Amygdala (tissue), 56 donors: Measurements from ENCODE around the gene APOL6.
"Not testable (repeated sequence)": the region's sequence is repeated elsewhere in the genome, so short reads cannot be mapped to it uniquely, and the experiment has no call there.

ENCODE experiments used
- DNase-seq, 56 donors: peaks; one replicate each; lab custom pipeline; 2025; lab: John Stamatoyannopoulos, UW

Gene APOL6

GRCh38 chr22:35616043-35616442, 32.2 kb upstream of the APOL6 start:
- DNase-seq: no peak

GRCh38 chr22:35617137-35617755, 31.0 kb upstream of the APOL6 start, which contains the start of gene MB:
TSS of gene MB (minus strand) at chr22:35617329. CDS start at chr22:35617257, 72 bp downstream.
- no peak for DNase-seq

GRCh38 chr22:35618427-35619223, 29.6 kb upstream of the APOL6 start:
- no peak for DNase-seq

- no peak for DNase-seq
Measured at GRCh38 chr22:35619336-35620094, 28.7 kb upstream of the APOL6 start.

GRCh38 chr22:35620624-35621251, 27.5 kb upstream of the APOL6 start:
- peak in 6 of 56 donors; percentile 3 to 43 (median 14) for DNase-seq

- DNase-seq: no peak
Measured at GRCh38 chr22:35621451-35621850, 26.8 kb upstream of the APOL6 start.

- peak in 15 of 56 donors; percentile 4 to 42 (median 23) for DNase-seq
Measured at GRCh38 chr22:35622191-35622913, 25.9 kb upstream of the APOL6 start.

GRCh38 chr22:35623885-35624284, 24.4 kb upstream of the APOL6 start:
- DNase-seq: not testable (repeated sequence)

- DNase-seq: no peak
Measured at GRCh38 chr22:35624547-35624946, 23.7 kb upstream of the APOL6 start.

GRCh38 chr22:35625763-35626432, 22.3 kb upstream of the APOL6 start:
- no peak for DNase-seq

- peak in 29 of 56 donors; percentile 6 to 68 (median 36) for DNase-seq
Measured at GRCh38 chr22:35627267-35628041, 20.8 kb upstream of the APOL6 start.

GRCh38 chr22:35628732-35629131, 19.5 kb upstream of the APOL6 start:
- no peak for DNase-seq

GRCh38 chr22:35629406-35630216, 18.6 kb upstream of the APOL6 start:
- peak in 1 of 56 donors; percentile 1 for DNase-seq

- no peak for DNase-seq
Measured at GRCh38 chr22:35630387-35630793, 17.9 kb upstream of the APOL6 start.

- DNase-seq: no peak
Measured at GRCh38 chr22:35630891-35631290, 17.4 kb upstream of the APOL6 start.

- DNase-seq: peak in 1 of 56 donors; percentile 7
Measured at GRCh38 chr22:35631597-35631996, 16.6 kb upstream of the APOL6 start.

GRCh38 chr22:35632935-35633334, 15.3 kb upstream of the APOL6 start:
- no peak for DNase-seq

GRCh38 chr22:35633520-35633919, 14.7 kb upstream of the APOL6 start:
- DNase-seq: no peak
